H1 (cell line): ENCODE results near the gene ELMO1. TPM values are rescaled to one million over a fixed set of nuclear protein-coding genes. Genes with fewer than 3 reads are reported as not detected.

Experiments used
- CTCF ChIA-PET: fragments of 300-600 bp; sonication (Branson Sonifier 250); formaldehyde crosslinking; loops from one replicate; lab custom pipeline; 2021; ENCODE audit not compliant: partially characterized antibody; lab: Charles Lee
- POLR2A ChIA-PET: fragments of 300-600 bp; sonication (Branson Sonifier 250); formaldehyde crosslinking; loops from one replicate; lab custom pipeline; 2021; ENCODE audit warnings: inconsistent platforms; ENCODE audit not compliant: partially characterized antibody; lab: Charles Lee
- DNase-seq, 2 experiments: peaks; one replicate each; pipeline versions ENCODE4 v3.0.0 to v3.0.0-alpha.2; 2010 to 2022; ENCODE audit warnings: low spot score in 2 of 2, low read depth in 1 of 2, mixed read lengths in 1 of 2
- FAIRE-seq: peaks from 2 replicates; lab custom pipeline; 2011; peaks lifted over from hg19 to GRCh38; lab: Jason Lieb, UNC
- H2AFZ ChIP-seq: 2 replicates; pipeline ENCODE4 v1.8.1; 2012; ENCODE audit warnings: low read length, inconsistent platforms
- H2AK5ac ChIP-seq: 2 replicates; pipeline ENCODE4 v1.6.1; 2013; ENCODE audit warnings: low read depth, low read length
- H2BK120ac ChIP-seq: replicated peaks from 2 replicates; pipeline ENCODE3; 2013; ENCODE audit warnings: low read depth, low read length, inconsistent platforms
- H2BK12ac ChIP-seq: 2 replicates; pipeline ENCODE4 v1.6.1; 2013; ENCODE audit warnings: low read depth, low read length
- H2BK15ac ChIP-seq: 2 replicates; pipeline ENCODE4 v1.6.1; 2013; ENCODE audit warnings: low read length
- H2BK20ac ChIP-seq: 2 replicates; pipeline ENCODE4 v1.6.1; 2013; ENCODE audit warnings: low read length
- H2BK5ac ChIP-seq: 2 replicates; pipeline ENCODE4 v1.6.1; 2013; ENCODE audit warnings: low read depth, low read length
- H3K14ac ChIP-seq: 2 replicates; pipeline ENCODE4 v1.6.1; 2013; ENCODE audit warnings: inconsistent platforms; ENCODE audit not compliant: insufficient read length
- H3K18ac ChIP-seq: 2 replicates; pipeline ENCODE4 v1.6.1; 2013; ENCODE audit warnings: low read length; ENCODE audit errors: extremely low read depth
- H3K23ac ChIP-seq: 2 replicates; pipeline ENCODE4 v1.6.1; 2013; ENCODE audit warnings: inconsistent platforms; ENCODE audit not compliant: insufficient read length
- H3K23me2 ChIP-seq: 2 replicates; pipeline ENCODE4 v1.6.1; 2013; ENCODE audit warnings: low read depth, low read length
- H3K27ac ChIP-seq: 2 replicates; pipeline ENCODE4 v1.6.1; 2011; ENCODE audit warnings: low read depth, low read length, inconsistent platforms
- H3K27me3 ChIP-seq, 4 experiments: replicated peaks in 1 of 4; 1 replicate in 1 of 4; 2 replicates in 3 of 4; pipeline versions ENCODE4 v1.6.1 to v1.8.1; 2011 to 2013; ENCODE audit warnings: low read length in 3 of 4, mild to moderate bottlenecking in 3 of 4, inconsistent platforms in 2 of 4, mixed read lengths in 2 of 4, moderate library complexity in 1 of 4; ENCODE audit not compliant: control insufficient read depth in 3 of 4, insufficient read depth in 3 of 4; ENCODE audit errors: extremely low read depth in 1 of 4
- H3K36me3 ChIP-seq, 4 experiments: 2 replicates each; pipeline versions ENCODE4 v1.6.1 to v1.8.1; 2011 to 2013; ENCODE audit warnings: mild to moderate bottlenecking in 4 of 4, low read length in 3 of 4, moderate library complexity in 2 of 4, control low read depth in 1 of 4, inconsistent platforms in 1 of 4; ENCODE audit not compliant: insufficient read depth in 4 of 4, control insufficient read depth in 2 of 4
- H3K4ac ChIP-seq: replicated peaks from 2 replicates; pipeline ENCODE3; 2013; ENCODE audit warnings: low read length, low read depth, mixed read lengths, inconsistent platforms; ENCODE audit not compliant: insufficient read length
- H3K4me1 ChIP-seq, 4 experiments: replicated peaks in 1 of 4; 1 replicate in 1 of 4; 2 replicates in 3 of 4; pipeline versions ENCODE4 v1.6.1 to v1.8.1; 2011 to 2013; ENCODE audit warnings: low read length in 3 of 4, inconsistent platforms in 2 of 4, mixed read lengths in 1 of 4; ENCODE audit not compliant: insufficient read depth in 4 of 4, control insufficient read depth in 3 of 4
- H3K4me2 ChIP-seq, 2 experiments: 2 replicates each; pipeline versions ENCODE4 v1.6.1 to v1.8.1; 2011 to 2013; ENCODE audit warnings: low read depth in 2 of 2, low read length in 2 of 2, control low read depth in 1 of 2, inconsistent platforms in 1 of 2, mild to moderate bottlenecking in 1 of 2; ENCODE audit not compliant: insufficient read depth in 1 of 2
- H3K4me3 ChIP-seq, 4 experiments: fragments of 200-600, 300-600 bp in 1 of 4; sonication (generic), shearing (Covaris generic), sonication (Bioruptor Twin) in 1 of 4; 2 replicates each; pipeline versions ENCODE4 v1.5.1 to v1.8.1; 2011 to 2016; ENCODE audit warnings: low read length in 4 of 4, low read depth in 3 of 4, control low read depth in 2 of 4, inconsistent platforms in 2 of 4, mild to moderate bottlenecking in 2 of 4, mixed read lengths in 1 of 4, moderate library complexity in 1 of 4; ENCODE audit not compliant: insufficient read depth in 2 of 4; ENCODE audit errors: extremely low read depth in 1 of 4
- H3K56ac ChIP-seq: replicated peaks from 2 replicates; pipeline ENCODE3; 2013; ENCODE audit warnings: low read depth, mild to moderate bottlenecking, mixed read lengths, low read length, inconsistent platforms; ENCODE audit not compliant: insufficient read length
- H3K79me1 ChIP-seq: 2 replicates; pipeline ENCODE4 v1.6.1; 2013; ENCODE audit warnings: low read depth, low read length, control low read depth
- H3K79me2 ChIP-seq, 2 experiments: 2 replicates each; pipeline versions ENCODE4 v1.6.1 to v1.8.1; 2012 to 2013; ENCODE audit warnings: low read length in 2 of 2, mild to moderate bottlenecking in 2 of 2, inconsistent platforms in 1 of 2; ENCODE audit not compliant: insufficient read depth in 2 of 2, control insufficient read depth in 1 of 2
- H3K9ac ChIP-seq, 4 experiments: replicated peaks in 1 of 4; 1 replicate in 1 of 4; 2 replicates in 3 of 4; pipeline versions ENCODE4 v1.6.1 to v1.8.1; 2011 to 2013; ENCODE audit warnings: low read depth in 3 of 4, low read length in 3 of 4, control low read depth in 2 of 4, mild to moderate bottlenecking in 2 of 4, moderate library complexity in 2 of 4, inconsistent platforms in 1 of 4; ENCODE audit errors: extremely low read depth in 1 of 4
- H3K9me3 ChIP-seq, 2 experiments: 2 replicates each; pipeline versions ENCODE4 v1.6.1 to v1.8.1; 2012 to 2013; ENCODE audit warnings: mild to moderate bottlenecking in 2 of 2, moderate library complexity in 2 of 2, control low read depth in 1 of 2, inconsistent platforms in 1 of 2, low read depth in 1 of 2, low read length in 1 of 2, mixed read lengths in 1 of 2; ENCODE audit not compliant: insufficient read depth in 2 of 2
- H4K20me1 ChIP-seq, 2 experiments: replicated peaks in 1 of 2; 2 replicates each; pipeline versions ENCODE3 to v1.8.1; 2011 to 2013; ENCODE audit warnings: inconsistent platforms in 2 of 2, low read length in 2 of 2, mild to moderate bottlenecking in 1 of 2; ENCODE audit not compliant: insufficient read depth in 2 of 2, control insufficient read depth in 1 of 2
- H4K5ac ChIP-seq: 2 replicates; pipeline ENCODE4 v1.6.1; 2013; ENCODE audit warnings: low read length, low read depth, mixed read lengths, inconsistent platforms; ENCODE audit not compliant: insufficient read length
- H4K8ac ChIP-seq: 2 replicates; pipeline ENCODE4 v1.8.0; 2013; ENCODE audit warnings: mild to moderate bottlenecking, moderate library complexity, low read length, inconsistent platforms; ENCODE audit not compliant: insufficient read depth; ENCODE audit errors: extremely low read depth
- H4K91ac ChIP-seq: replicated peaks from 2 replicates; pipeline ENCODE3; 2013; ENCODE audit warnings: low read length, mixed read lengths, inconsistent platforms; ENCODE audit not compliant: insufficient read length
- ASH2L ChIP-seq: fragments of 200-600, 300-600 bp; sonication (generic); IDR thresholded peaks from one replicate; pipeline ENCODE4 v1.7.1; 2017; ENCODE audit warnings: low read length
- BCL11A ChIP-seq, 2 experiments: IDR thresholded peaks; one replicate each; pipeline ENCODE4 v1.6.1; 2011; ENCODE audit warnings: low read depth in 2 of 2, low read length in 2 of 2, mild to moderate bottlenecking in 2 of 2
- CBX8 ChIP-seq: fragments of 300-800, 300-1000 bp; sonication (generic); IDR thresholded peaks from 2 replicates; pipeline ENCODE4 v1.7.1; 2016; ENCODE audit warnings: low read depth, low read length, borderline replicate concordance
- CTBP2 ChIP-seq: IDR thresholded peaks from 2 replicates; pipeline ENCODE4 v1.7.0; 2011; ENCODE audit warnings: borderline replicate concordance, mild to moderate bottlenecking, moderate library complexity, mixed read lengths, low read length; ENCODE audit not compliant: insufficient read depth, insufficient read length
- EP300 ChIP-seq, 2 experiments: IDR thresholded peaks; 1 replicate in 1 of 2; 2 replicates in 1 of 2; pipeline ENCODE4 v1.6.1; 2011 to 2012; ENCODE audit warnings: low read depth in 2 of 2, low read length in 2 of 2, mild to moderate bottlenecking in 2 of 2, borderline replicate concordance in 1 of 2, inconsistent platforms in 1 of 2, moderate library complexity in 1 of 2
- HDAC6 ChIP-seq: IDR thresholded peaks from one replicate; pipeline ENCODE4 v1.7.1; 2012; ENCODE audit warnings: low read depth, mild to moderate bottlenecking, inconsistent platforms, low read length, moderate library complexity
- JUN ChIP-seq: IDR thresholded peaks from 2 replicates; pipeline ENCODE4 v1.6.1; 2011; ENCODE audit warnings: low read depth, mild to moderate bottlenecking, improper control_type of control experiment, low read length
- NANOG ChIP-seq: IDR thresholded peaks from 2 replicates; pipeline ENCODE4 v1.6.1; 2011; ENCODE audit warnings: low read length, low read depth, mild to moderate bottlenecking, inconsistent platforms; ENCODE audit not compliant: insufficient read depth, poor library complexity, severe bottlenecking
- SUZ12 ChIP-seq: fragments of 200-600 bp; sonication (generic); IDR thresholded peaks from 2 replicates; pipeline ENCODE4 v1.6.1; 2012; ENCODE audit warnings: mild to moderate bottlenecking, inconsistent platforms, low read length, moderate library complexity, mixed read lengths
- WGBS, 2 experiments: shearing (Covaris generic) in 1 of 2; methylation state at CpG; one replicate each; pipeline versions ENCODE4 v1.1.6 to v1.1.7; 2013 to 2015; ENCODE audit warnings: low lambda C conversion rate in 2 of 2, mixed read lengths in 2 of 2, inconsistent platforms in 1 of 2, low coverage in 1 of 2, missing lambda C conversion rate in 1 of 2; ENCODE audit not compliant: insufficient replicate concordance in 2 of 2, insufficient coverage in 1 of 2, insufficient read length in 1 of 2; ENCODE audit errors: extremely low coverage in 1 of 2, missing lambda C conversion rate in 1 of 2; 5-methylcytosine and 5-hydroxymethylcytosine counted together
- polyA plus RNA-seq, 7 experiments: library from polyadenylated mRNA; depleted of rRNA in 3 of 7; stranded (reverse) in 5 of 7; unstranded in 2 of 7; fragments of >200 nt in 5 of 7; fragments of 200-250 nt in 2 of 7; gene quantifications; 1 replicate in 5 of 7; 2 replicates in 1 of 7; 4 replicates in 1 of 7; pipeline versions ENCODE4 v1.2.1 to v1.2.3, GENCODE V29; 2011 to 2013; ENCODE audit warnings: missing spikeins in 2 of 7, mixed read lengths in 2 of 7
- total RNA-seq: library from RNA; stranded (reverse); fragmentation: NEBNext Ultra II Directional; extraction: Animal tissue kit (Norgen Biotek cat#: 25700); gene quantifications from 2 replicates; pipeline ENCODE4 v1.2.1, GENCODE V29; 2021

Gene ELMO1
- total and polyA plus RNA-seq, 2 of the 8 experiments (the other 6 are each of a cell fraction or from before 2014, with no cell fraction given), result 18.4 to 21.0 TPM

DNA sequence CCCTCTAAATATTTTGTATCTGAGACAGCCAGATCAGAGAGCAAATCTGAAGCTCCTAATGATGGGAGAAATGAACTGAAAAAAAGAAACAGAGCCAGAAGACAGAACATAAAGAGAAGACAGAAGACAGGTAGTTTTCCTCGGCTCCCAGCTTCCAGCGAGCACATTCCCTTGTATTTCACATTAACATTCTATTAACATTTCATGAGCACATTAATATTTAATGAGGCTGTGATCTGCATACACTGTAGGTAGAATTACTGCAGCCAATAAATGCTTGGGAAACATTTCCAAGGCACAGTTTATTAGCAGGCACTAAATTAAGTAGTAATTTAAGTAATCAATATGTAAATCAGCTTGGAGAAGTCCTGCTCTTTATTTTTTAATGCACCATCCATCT, 349.9 kb downstream of the ELMO1 start:
- no peaks in the 10 kb centered on the region for H3K79me1 ChIP-seq
- H4K8ac ChIP-seq, result no peak overlapping the region
- CTCF ChIA-PET, result interaction anchor here (0.6 to 4.5 kb wide), 13 partner anchors 9 to 1226 kb away, joined by 3 to 42 read pairs (median 3); no protein-coding TSS in a partner anchor
- H3K56ac ChIP-seq, result no peak overlapping the region
- H3K14ac ChIP-seq, result no peak overlapping the region
- H2AK5ac ChIP-seq, result no peak overlapping the region
- H3K4me3 ChIP-seq, result no peak overlapping the region
- H3K23ac ChIP-seq, result no peak overlapping the region
- H4K20me1 ChIP-seq, result no peaks in the 10 kb centered on the region
- H3K4me2 ChIP-seq, result no peak overlapping the region
- H3K4ac ChIP-seq, result no peak overlapping the region
- H2BK5ac ChIP-seq, result no peak overlapping the region
- H3K27me3 ChIP-seq, result no peaks in the 10 kb centered on the region
- no peak overlapping the region for H3K9ac ChIP-seq
- no peak overlapping the region for H4K91ac ChIP-seq
- no peak overlapping the region for H2BK20ac ChIP-seq
- no peak overlapping the region for H4K5ac ChIP-seq
- no peak overlapping the region for H2BK12ac ChIP-seq
- no peak overlapping the region for H3K27ac ChIP-seq
- TF ChIP-seq CTBP2, result no peak
- TF ChIP-seq NANOG, result no peak
- TF ChIP-seq SUZ12, result no peak
- no peak for TF ChIP-seq CBX8
- no peak for TF ChIP-seq EP300 (IDR thresholded peaks at IDR 0.05; ENCODE audit: borderline replicate concordance in 1 of 2, low read depth in 2 of 2, low read length in 2 of 2)
- TF ChIP-seq BCL11A (IDR thresholded peaks at IDR 0.05; ENCODE audit: low read depth in 2 of 2, low read length in 2 of 2), result no peak
- no peak for TF ChIP-seq HDAC6
- TF ChIP-seq JUN, result no peak
- no peak for TF ChIP-seq ASH2L
- no peaks in the 10 kb centered on the region for H3K9me3 ChIP-seq
- POLR2A ChIA-PET, result no interaction called here
- H3K23me2 ChIP-seq, result no peaks in the 10 kb centered on the region; the same call in 1 of the 2 replicates
- WGBS, 2 experiments, result 42% methylated on average over 2 of the region's 2 CpGs; no CpG with 5 or more reads in 1 of the 2 experiments
- H2AFZ ChIP-seq, result no peak overlapping the region
- H3K36me3 ChIP-seq, result no peaks in the 10 kb centered on the region; a peak in 1 of 8 replicates
- no peak for DNase-seq
- H3K4me1 ChIP-seq, result peaks cover 0 to 4% (median 2%) of the 10 kb centered on the region in 4 experiments; a peak in 3 of 7 replicates
- H3K79me2 ChIP-seq, result no peaks in the 10 kb centered on the region
- FAIRE-seq, result no peak
- H2BK15ac ChIP-seq, result no peak overlapping the region
- H3K18ac ChIP-seq, result no peak overlapping the region
- no peak overlapping the region for H2BK120ac ChIP-seq
